ENCODE results near the gene MAP7D1.
A peak's percentile ranks its signal among the peaks of the same experiment; 100 is the strongest.

Gene MAP7D1

DNA sequence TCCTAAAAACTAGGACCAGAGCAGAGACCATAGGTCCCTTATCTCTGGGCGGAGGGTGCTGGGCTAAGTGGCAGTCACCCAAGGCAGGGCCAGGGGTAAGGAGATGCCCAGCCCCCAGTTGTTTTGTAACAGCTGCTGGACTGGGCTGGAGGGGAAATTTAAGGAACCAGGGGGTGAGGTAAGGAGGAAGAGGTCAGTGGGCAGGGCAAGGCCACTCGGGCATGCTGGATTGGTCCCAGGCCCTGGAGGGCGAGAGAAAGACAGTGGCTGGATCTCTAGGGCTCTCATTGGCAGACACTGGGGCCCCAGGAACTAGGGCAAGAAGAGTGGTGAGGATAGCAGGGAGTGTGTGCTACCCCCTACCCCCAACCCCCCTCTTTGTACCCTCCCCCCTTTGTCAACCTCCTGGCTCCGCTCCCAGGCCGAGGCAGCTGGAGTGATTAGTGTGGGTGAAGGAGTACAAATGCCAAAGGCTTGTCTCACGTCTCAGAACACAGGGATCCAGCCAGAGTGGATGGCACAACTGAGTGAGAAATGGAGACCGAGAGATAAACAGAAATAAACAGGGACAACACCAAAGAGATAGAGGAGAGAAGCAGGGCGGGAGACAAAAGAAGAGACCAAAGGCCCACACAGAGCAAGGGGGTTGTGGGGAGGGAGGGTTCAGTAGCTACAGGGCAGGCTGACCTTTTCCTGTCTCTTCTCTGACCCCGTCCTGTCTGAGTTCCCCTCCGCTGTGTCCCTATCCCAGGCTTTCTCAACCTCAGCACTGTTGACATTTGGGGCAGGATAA lies 47.8 kb downstream of the MAP7D1 start:
- DNase-seq (ENCODE audit: low read depth): no peak
- TF ChIP-seq, protein P1, sequence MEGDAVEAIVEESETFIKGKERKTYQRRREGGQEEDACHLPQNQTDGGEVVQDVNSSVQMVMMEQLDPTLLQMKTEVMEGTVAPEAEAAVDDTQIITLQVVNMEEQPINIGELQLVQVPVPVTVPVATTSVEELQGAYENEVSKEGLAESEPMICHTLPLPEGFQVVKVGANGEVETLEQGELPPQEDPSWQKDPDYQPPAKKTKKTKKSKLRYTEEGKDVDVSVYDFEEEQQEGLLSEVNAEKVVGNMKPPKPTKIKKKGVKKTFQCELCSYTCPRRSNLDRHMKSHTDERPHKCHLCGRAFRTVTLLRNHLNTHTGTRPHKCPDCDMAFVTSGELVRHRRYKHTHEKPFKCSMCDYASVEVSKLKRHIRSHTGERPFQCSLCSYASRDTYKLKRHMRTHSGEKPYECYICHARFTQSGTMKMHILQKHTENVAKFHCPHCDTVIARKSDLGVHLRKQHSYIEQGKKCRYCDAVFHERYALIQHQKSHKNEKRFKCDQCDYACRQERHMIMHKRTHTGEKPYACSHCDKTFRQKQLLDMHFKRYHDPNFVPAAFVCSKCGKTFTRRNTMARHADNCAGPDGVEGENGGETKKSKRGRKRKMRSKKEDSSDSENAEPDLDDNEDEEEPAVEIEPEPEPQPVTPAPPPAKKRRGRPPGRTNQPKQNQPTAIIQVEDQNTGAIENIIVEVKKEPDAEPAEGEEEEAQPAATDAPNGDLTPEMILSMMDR (IDR thresholded peaks at IDR 0.05; ENCODE audit: control insufficient read depth, extremely low read depth, insufficient read depth): no peak
- H3K4me3 ChIP-seq (ENCODE audit: low read depth, low read length): no peak overlapping the region

DNA sequence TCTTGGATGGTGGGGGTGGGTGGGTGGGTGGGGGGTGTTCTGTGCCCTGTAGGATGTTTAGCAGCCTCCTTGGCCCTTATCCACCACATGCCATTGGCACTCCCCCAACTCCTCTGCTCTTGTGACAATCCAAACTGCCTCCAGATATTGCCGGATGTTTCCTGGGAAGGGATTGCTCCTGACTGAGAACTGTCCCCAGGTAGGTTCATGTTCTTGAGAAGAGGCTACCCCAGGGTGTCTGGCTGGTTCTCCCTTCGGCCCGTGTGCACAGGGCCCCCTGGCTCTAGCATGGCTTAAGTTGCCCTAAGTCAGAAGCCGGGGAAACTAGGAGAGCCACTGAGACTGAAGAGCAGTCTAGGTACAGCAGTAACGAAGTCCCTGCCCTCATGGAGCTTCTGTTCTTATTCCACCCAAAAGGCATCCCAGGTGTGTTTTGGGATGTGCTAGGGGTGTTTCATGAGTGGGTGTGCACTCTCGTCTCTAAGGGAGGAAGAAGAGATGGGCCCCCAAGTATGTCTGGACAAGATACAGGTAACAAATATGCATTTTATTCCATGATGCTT lies 48.5 kb downstream of the MAP7D1 start:
- no peak for DNase-seq (ENCODE audit: low read depth)
- H3K4me3 ChIP-seq (ENCODE audit: low read depth, low read length): no peak overlapping the region
- TF ChIP-seq, protein P1 (IDR thresholded peaks at IDR 0.05; ENCODE audit: control insufficient read depth, extremely low read depth, insufficient read depth): no peak

GRCh38 chr1:36206323-36206858 lies 50.4 kb downstream of the MAP7D1 start:
- TF ChIP-seq, protein P1 (IDR thresholded peaks at IDR 0.05; ENCODE audit: control insufficient read depth, extremely low read depth, insufficient read depth): no peak
- H3K4me3 ChIP-seq (ENCODE audit: low read depth, low read length): no peak overlapping the region
- DNase-seq (ENCODE audit: low read depth): no peak

- TF ChIP-seq, protein P1 (IDR thresholded peaks at IDR 0.05; ENCODE audit: control insufficient read depth, extremely low read depth, insufficient read depth): no peak
- DNase-seq (ENCODE audit: low read depth): peak; percentile 87
- H3K4me3 ChIP-seq (ENCODE audit: low read depth, low read length): no peak overlapping the region
Measured at GRCh38 chr1:36207339-36207738, 51.4 kb downstream of the MAP7D1 start.

DNA sequence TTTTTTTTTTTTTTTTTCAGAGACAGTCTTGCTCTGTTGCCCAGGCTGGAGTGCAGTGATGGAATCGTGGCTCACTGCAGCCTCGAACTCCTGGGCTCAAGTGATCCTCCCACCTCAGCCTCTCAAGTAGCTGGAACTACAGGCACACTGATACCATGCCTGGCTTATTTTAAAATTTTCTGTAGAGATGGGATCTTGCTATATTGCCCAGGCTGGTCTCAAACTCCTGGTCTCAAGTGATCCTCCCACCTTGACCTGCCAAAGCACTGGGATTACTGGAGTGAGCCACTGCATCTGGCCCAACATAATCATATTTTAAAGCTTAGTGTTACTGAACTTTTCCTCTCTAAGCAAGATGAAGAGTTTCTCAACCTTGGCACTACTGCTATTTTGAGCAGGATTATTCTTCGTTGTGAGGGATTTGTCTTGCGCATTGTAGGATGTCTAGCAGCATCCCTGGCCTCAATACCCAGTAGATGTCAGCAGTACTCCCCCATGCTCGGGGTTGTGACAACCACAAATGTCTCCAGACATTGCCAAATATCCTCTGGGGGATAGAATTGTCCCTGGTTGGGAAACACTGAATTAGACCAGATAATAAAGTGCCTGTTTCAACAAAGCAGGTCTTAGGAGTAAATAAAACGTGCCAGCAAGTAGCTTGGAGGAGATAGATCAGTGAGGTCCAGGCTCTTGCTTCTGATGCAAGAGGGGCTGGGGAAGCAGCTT lies 53.2 kb downstream of the MAP7D1 start:
- TF ChIP-seq, protein P1 (IDR thresholded peaks at IDR 0.05; ENCODE audit: control insufficient read depth, extremely low read depth, insufficient read depth): no peak
- H3K4me3 ChIP-seq (ENCODE audit: low read depth, low read length): no peak overlapping the region
- DNase-seq (ENCODE audit: low read depth): no peak

- TF ChIP-seq, protein P1 (IDR thresholded peaks at IDR 0.05; ENCODE audit: control insufficient read depth, extremely low read depth, insufficient read depth): no peak
- H3K4me3 ChIP-seq (ENCODE audit: low read depth, low read length): no peak overlapping the region
- DNase-seq (ENCODE audit: low read depth): no peak
Measured at GRCh38 chr1:36211307-36211706, 55.3 kb downstream of the MAP7D1 start.

All from LNCaP clone FGC (cell line).